Liver (tissue), 3 donors: ENCODE results near the gene CHCT1.
A peak's percentile ranks its signal among the peaks of the same experiment; 100 is the strongest.

Source experiments
- CTCF ChIP-seq: fragments of 150-350 bp; IDR thresholded peaks from 2 replicates; pipeline ENCODE4 v1.5.1; 2017; ENCODE audit warnings: improper control_type of control experiment, low read depth, low read length; ENCODE audit not compliant: missing input control
- JUND ChIP-seq, 2 donors: IDR thresholded peaks; 2 replicates each; pipeline ENCODE4 v1.6.1; 2016; ENCODE audit warnings: antibody characterized with exemption in 2 of 2
- SP1 ChIP-seq: IDR thresholded peaks from 2 replicates; pipeline ENCODE4 v1.6.1; 2018; ENCODE audit warnings: antibody characterized with exemption, mild to moderate bottlenecking
- TAF1 ChIP-seq: conservative IDR thresholded peaks from 2 replicates; pipeline ENCODE4 v1.6.1; 2016; ENCODE audit warnings: antibody characterized with exemption, mild to moderate bottlenecking
- YY1 ChIP-seq: IDR thresholded peaks from 2 replicates; pipeline ENCODE4 v1.6.1; 2016; ENCODE audit warnings: antibody characterized with exemption, mild to moderate bottlenecking
- ZBTB33 ChIP-seq: IDR thresholded peaks from 2 replicates; pipeline ENCODE4 v1.6.1; 2016; ENCODE audit warnings: antibody characterized with exemption
- donor health status: healthy.
- donor health status: healthy.

GRCh38 chr17:60392845-60393702 is 29.2 kb upstream of the CHCT1 start:
- TF ChIP-seq TAF1 (peak; percentile 56), CTCF (no peak), ZBTB33 (no peak), SP1 (no peak), JUND (IDR thresholded peaks at IDR 0.05) (no peak), YY1 (peak; percentile 16)
